Thoracic aorta (tissue), 2 donors: ENCODE results near the gene CCNI. TPM values are rescaled to one million over a fixed set of nuclear protein-coding genes. Genes with fewer than 3 reads are reported as not detected.

Experiments
- ATAC-seq: fragments of 150-250 bp; one replicate; pipeline ENCODE4 v1.8.0; 2017; ENCODE audit warnings: low read depth; ENCODE audit not compliant: insufficient number of reproducible peaks, low FRiP score
- DNase-seq: peaks from one replicate; pipeline ENCODE4 v3.0.0-alpha.2; 2020; ENCODE audit warnings: low spot score
- H3K27ac ChIP-seq, 2 donors: fragments of 200-600 bp; sonication (generic); 1 replicate in 1 of 2; 2 replicates in 1 of 2; pipeline ENCODE4 v1.5.1; 2016; ENCODE audit warnings: mild to moderate bottlenecking in 2 of 2, moderate library complexity in 2 of 2
- H3K27me3 ChIP-seq: fragments of 200-600 bp; sonication (generic); replicated peaks from 2 replicates; pipeline ENCODE4 v1.6.0; 2016; ENCODE audit warnings: mild to moderate bottlenecking; ENCODE audit not compliant: insufficient read depth
- H3K36me3 ChIP-seq: fragments of 200-600 bp; sonication (generic); one replicate; pipeline ENCODE4 v1.5.1; 2016
- H3K4me1 ChIP-seq, 2 donors: fragments of 200-600 bp; sonication (generic); 1 replicate in 1 of 2; 2 replicates in 1 of 2; pipeline versions ENCODE4 v1.5.1 to v1.6.0; 2016; ENCODE audit warnings: low read depth in 2 of 2, mild to moderate bottlenecking in 1 of 2; ENCODE audit not compliant: control insufficient read depth in 1 of 2
- H3K4me3 ChIP-seq: fragments of 200-600 bp; sonication (generic); 2 replicates; pipeline ENCODE4 v1.5.1; 2016; ENCODE audit warnings: mild to moderate bottlenecking
- H3K9me3 ChIP-seq: fragments of 200-600 bp; sonication (generic); 2 replicates; pipeline ENCODE4 v1.5.1; 2016
- CTCF ChIP-seq: fragments of 200-600 bp; sonication (generic); IDR thresholded peaks from one replicate; pipeline ENCODE4 v1.5.1; 2019; ENCODE audit warnings: antibody characterized with exemption
- total RNA-seq, 2 donors: library from RNA; depleted of rRNA; stranded (reverse); fragments of >200 nt; gene quantifications; one replicate each; pipeline versions ENCODE4 v1.1.0 to v1.2.3, GENCODE V29; 2016

CCNI gene
- total RNA-seq, 2 donors from 2014 or later, result 244 to 322 TPM

DNA sequence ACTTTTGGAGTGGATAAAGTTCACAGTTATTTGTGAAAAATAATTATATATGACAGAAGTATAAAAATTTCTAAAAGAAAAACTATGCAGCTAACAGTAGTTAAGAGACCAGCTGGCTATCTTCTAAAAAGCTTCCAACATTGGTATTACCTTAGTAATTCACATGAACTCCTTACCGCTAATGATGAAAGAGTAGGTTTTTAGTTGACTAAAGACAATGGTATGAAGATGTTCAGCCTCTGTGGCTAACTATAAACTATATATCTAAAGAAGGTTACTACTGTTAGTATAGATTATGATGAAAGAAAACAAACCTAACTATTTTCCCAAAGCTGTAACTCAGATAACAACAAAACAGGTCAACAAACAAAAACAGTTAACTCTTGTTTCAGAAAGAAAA lies 10.4 kb downstream of the CCNI start:
- Histone ChIP-seq H3K4me3 (no peak overlapping the region), H3K4me1 (peaks cover 10 to 40% of the 10 kb centered on the region in 2 donors), H3K27me3 (no peaks in the 10 kb centered on the region), H3K27ac (no peak overlapping the region), H3K36me3 (peaks cover 29% of the 10 kb centered on the region), H3K9me3 (no peaks in the 10 kb centered on the region)
- DNase-seq (no peak), ATAC-seq (no peak)
- TF ChIP-seq CTCF, result no peak

- H3K4me3 ChIP-seq, result no peak overlapping the region
- DNase-seq (no peak), ATAC-seq (no peak)
- H3K4me1 ChIP-seq, result peaks cover 16 to 42% of the 10 kb centered on the region in 2 donors
- no peaks in the 10 kb centered on the region for H3K9me3 ChIP-seq
- H3K36me3 ChIP-seq, result peaks cover 35% of the 10 kb centered on the region
- no peaks in the 10 kb centered on the region for H3K27me3 ChIP-seq
- H3K27ac ChIP-seq, result no peak overlapping the region
- TF ChIP-seq CTCF, result no peak
Observed at GRCh38 chr4:77062856-77063255, 12.9 kb downstream of the CCNI start.

DNA sequence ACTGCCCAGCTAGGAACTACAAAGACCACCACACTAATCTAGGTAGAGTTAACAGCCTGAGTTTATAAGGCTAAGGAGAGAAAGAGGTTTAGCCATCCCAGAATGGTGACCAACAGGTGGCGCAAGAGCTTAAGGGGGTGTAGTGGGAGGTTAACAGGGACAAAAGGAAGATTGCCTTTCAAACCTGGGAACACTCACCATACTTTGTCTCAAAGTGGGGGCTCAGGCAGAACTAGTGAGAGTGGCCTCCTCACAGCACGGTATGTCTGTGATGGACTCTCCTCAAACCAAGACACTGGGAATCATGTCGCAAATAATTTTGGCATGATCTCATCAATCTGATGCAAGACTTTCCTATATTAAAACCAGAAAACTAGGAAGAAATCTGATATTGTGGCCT lies 23.4 kb downstream of the CCNI start:
- H3K27ac ChIP-seq, result no peak overlapping the region
- peaks cover 8% of the 10 kb centered on the region for H3K36me3 ChIP-seq
- TF ChIP-seq CTCF, result no peak
- ATAC-seq, result no peak
- H3K9me3 ChIP-seq, result no peaks in the 10 kb centered on the region
- H3K27me3 ChIP-seq, result no peaks in the 10 kb centered on the region
- no peak for DNase-seq
- no peak overlapping the region for H3K4me3 ChIP-seq
- peaks cover 0 to 19% of the 10 kb centered on the region in 2 donors for H3K4me1 ChIP-seq

GRCh38 chr4:77050962-77051361 lies 24.8 kb downstream of the CCNI start:
- Histone ChIP-seq H3K27ac (no peak overlapping the region), H3K4me3 (no peak overlapping the region), H3K36me3 (peaks cover 11% of the 10 kb centered on the region), H3K27me3 (no peaks in the 10 kb centered on the region), H3K9me3 (no peaks in the 10 kb centered on the region), H3K4me1 (peaks cover 0 to 14% of the 10 kb centered on the region in 2 donors)
- DNase-seq (no peak), ATAC-seq (no peak)
- TF ChIP-seq CTCF, result no peak

DNA sequence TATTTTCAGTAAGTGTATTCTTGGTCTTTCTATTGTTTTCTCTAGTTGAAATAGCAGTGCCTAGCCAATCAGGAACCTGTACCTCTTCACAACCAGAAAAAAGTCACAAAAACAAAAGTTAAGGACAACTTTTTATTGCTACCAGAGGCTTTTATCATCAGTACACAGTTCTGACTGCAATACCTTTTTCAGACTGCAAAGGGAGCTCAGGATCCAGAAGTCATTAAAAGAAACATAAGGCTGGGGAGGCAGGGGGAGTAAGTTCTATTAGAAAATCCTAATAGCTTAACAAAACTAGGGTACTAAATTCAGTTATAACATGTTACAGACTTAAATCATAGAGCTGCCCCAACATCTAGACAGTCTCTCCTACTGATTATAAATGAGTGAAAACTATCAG lies 28.8 kb downstream of the CCNI start:
- Histone ChIP-seq H3K27ac (no peak overlapping the region), H3K9me3 (no peaks in the 10 kb centered on the region), H3K27me3 (no peaks in the 10 kb centered on the region), H3K4me1 (peaks cover 9 to 20% of the 10 kb centered on the region in 2 donors), H3K36me3 (peaks cover 9% of the 10 kb centered on the region), H3K4me3 (no peak overlapping the region)
- DNase-seq, result no peak
- ATAC-seq, result no peak
- TF ChIP-seq CTCF, result no peak
